ENCODE results near the gene HNF1B.

DNA sequence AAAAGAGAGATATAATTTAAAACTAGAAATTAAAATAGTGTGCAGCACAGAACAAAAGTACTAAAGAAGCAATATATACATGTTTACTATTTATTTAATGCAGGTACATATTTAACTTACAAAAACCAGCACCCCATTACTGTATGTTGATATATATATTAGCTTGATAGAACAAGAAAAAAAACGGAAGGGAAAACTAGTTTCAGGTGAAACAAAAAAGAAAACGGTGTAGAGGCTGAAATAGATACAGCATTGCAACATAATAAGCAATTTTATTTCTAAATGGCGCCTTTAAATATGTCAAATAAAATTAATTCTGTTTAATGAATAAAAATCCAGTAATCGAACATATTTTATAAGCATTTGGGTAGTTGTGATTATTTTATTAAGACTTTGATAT lies 3.9 kb downstream of the HNF1B start:
- TF ChIP-seq EZH2 (IDR thresholded peaks at IDR 0.05) (no peak), POLR2AphosphoS5 (IDR thresholded peaks at IDR 0.05; ENCODE audit: borderline replicate concordance, low read depth, low read length) (no peak), FOXP2 (optimal IDR thresholded peaks at IDR 0.05; ENCODE audit: control extremely low read depth, extremely low read length, insufficient read depth) (no peak)
